Stimulated activated naive B cell treated with anti-CD40 and anti-IgM and Interleukin-4, amounts not matched to agents 10 μg/mL and 1 μg/mL and 100 μg/mL, for 72 hours (primary cell): ENCODE data around the gene MSI2.
A peak's percentile ranks its signal among the peaks of the same experiment; 100 is the strongest.

ENCODE experiments used
- ATAC-seq, 2 donors: fragments of 150-1000 bp; cut with Tn5 transposase; replicated peaks; 2 replicates each; pipeline ENCODE4 v1.10.0; 2021; ENCODE audit warnings: moderate library complexity in 1 of 2
- DNase-seq: peaks from one replicate; pipeline ENCODE4 v3.0.0; 2021
- H3K27ac Mint-ChIP-seq: one replicate; pipeline ENCODE4 v1.8.0; 2022; ENCODE audit warnings: mild to moderate bottlenecking, mixed read lengths
- H3K27me3 Mint-ChIP-seq, 2 donors: one replicate each; pipeline ENCODE4 v1.8.0; 2022; ENCODE audit warnings: mixed read lengths in 2 of 2
- H3K36me3 Mint-ChIP-seq, 2 donors: one replicate each; pipeline ENCODE4 v1.8.0; 2022; ENCODE audit warnings: mixed read lengths in 2 of 2, mild to moderate bottlenecking in 1 of 2
- H3K4me1 Mint-ChIP-seq, 2 donors: one replicate each; pipeline ENCODE4 v1.8.0; 2022; ENCODE audit warnings: mixed read lengths in 2 of 2, mild to moderate bottlenecking in 1 of 2
- H3K4me3 Mint-ChIP-seq, 2 donors: one replicate each; pipeline ENCODE4 v1.8.0; 2022; ENCODE audit warnings: mild to moderate bottlenecking in 2 of 2, mixed read lengths in 2 of 2, moderate library complexity in 1 of 2
- H3K9me3 Mint-ChIP-seq, 2 donors: one replicate each; pipeline ENCODE4 v1.8.0; 2022; ENCODE audit warnings: mixed read lengths in 2 of 2, mild to moderate bottlenecking in 1 of 2

The MSI2 gene

GRCh38 chr17:57269052-57269451, 12.7 kb downstream of the MSI2 start:
- H3K4me3 Mint-ChIP-seq = no peak overlapping the region
- ATAC-seq = no peak
- H3K9me3 Mint-ChIP-seq = no peaks in the 10 kb centered on the region
- no peaks in the 10 kb centered on the region for H3K27me3 Mint-ChIP-seq
- H3K4me1 Mint-ChIP-seq = peaks cover 13 to 28% of the 10 kb centered on the region in 2 donors
- H3K27ac Mint-ChIP-seq = no peak overlapping the region
- no peak for DNase-seq
- peaks cover 25 to 59% of the 10 kb centered on the region in 2 donors for H3K36me3 Mint-ChIP-seq

GRCh38 chr17:57269598-57270255, 13.4 kb downstream of the MSI2 start:
- H3K4me3 Mint-ChIP-seq = no peak overlapping the region
- H3K36me3 Mint-ChIP-seq = peaks cover 32 to 65% of the 10 kb centered on the region in 2 donors
- H3K4me1 Mint-ChIP-seq = peaks cover 13 to 31% of the 10 kb centered on the region in 2 donors
- no peaks in the 10 kb centered on the region for H3K27me3 Mint-ChIP-seq
- no peaks in the 10 kb centered on the region for H3K9me3 Mint-ChIP-seq
- ATAC-seq (no peak), DNase-seq (no peak)
- no peak overlapping the region for H3K27ac Mint-ChIP-seq

GRCh38 chr17:57270801-57271245, 14.5 kb downstream of the MSI2 start:
- H3K27me3 Mint-ChIP-seq = no peaks in the 10 kb centered on the region
- no peak for DNase-seq
- no peak overlapping the region for H3K4me3 Mint-ChIP-seq
- H3K4me1 Mint-ChIP-seq = peaks cover 19 to 42% of the 10 kb centered on the region in 2 donors
- no peak for ATAC-seq
- H3K27ac Mint-ChIP-seq = no peak overlapping the region
- no peaks in the 10 kb centered on the region for H3K9me3 Mint-ChIP-seq
- peaks cover 37 to 69% of the 10 kb centered on the region in 2 donors for H3K36me3 Mint-ChIP-seq

GRCh38 chr17:57271821-57272220, 15.5 kb downstream of the MSI2 start:
- H3K27me3 Mint-ChIP-seq = no peaks in the 10 kb centered on the region
- no peak overlapping the region for H3K27ac Mint-ChIP-seq
- no peak overlapping the region for H3K4me3 Mint-ChIP-seq
- DNase-seq (no peak), ATAC-seq (no peak)
- H3K9me3 Mint-ChIP-seq = no peaks in the 10 kb centered on the region
- H3K36me3 Mint-ChIP-seq = peaks cover 37 to 73% of the 10 kb centered on the region in 2 donors
- peaks cover 22 to 47% of the 10 kb centered on the region in 2 donors for H3K4me1 Mint-ChIP-seq

- Mint-ChIP-seq H3K27me3 (no peaks in the 10 kb centered on the region), H3K36me3 (peaks cover 42 to 66% of the 10 kb centered on the region in 2 donors), H3K4me1 (peaks cover 20 to 48% of the 10 kb centered on the region in 2 donors), H3K9me3 (no peaks in the 10 kb centered on the region), H3K27ac (no peak overlapping the region), H3K4me3 (no peak overlapping the region)
- DNase-seq (no peak), ATAC-seq (no peak)
Measured at GRCh38 chr17:57273490-57273889, 17.2 kb downstream of the MSI2 start.

- ATAC-seq = no peak
- no peak for DNase-seq
- H3K9me3 Mint-ChIP-seq = no peaks in the 10 kb centered on the region
- peaks cover 44 to 66% of the 10 kb centered on the region in 2 donors for H3K36me3 Mint-ChIP-seq
- H3K27ac Mint-ChIP-seq = no peak overlapping the region
- H3K4me3 Mint-ChIP-seq = no peak overlapping the region
- H3K27me3 Mint-ChIP-seq = no peaks in the 10 kb centered on the region
- peaks cover 18 to 53% of the 10 kb centered on the region in 2 donors for H3K4me1 Mint-ChIP-seq
Measured at GRCh38 chr17:57274162-57274561, 17.8 kb downstream of the MSI2 start.

- Mint-ChIP-seq H3K36me3 (peaks cover 46 to 71% of the 10 kb centered on the region in 2 donors), H3K27ac (peak overlapping the region; percentile 0), H3K9me3 (no peaks in the 10 kb centered on the region), H3K4me1 (peaks cover 19 to 43% of the 10 kb centered on the region in 2 donors), H3K4me3 (no peak overlapping the region), H3K27me3 (no peaks in the 10 kb centered on the region)
- DNase-seq (no peak), ATAC-seq (peak; percentile 38 to 74)
Measured at GRCh38 chr17:57275071-57275764, 18.9 kb downstream of the MSI2 start.

- H3K9me3 Mint-ChIP-seq = no peaks in the 10 kb centered on the region
- peak overlapping the region in 1 of 2 donors; percentile 36 for H3K4me3 Mint-ChIP-seq
- H3K27me3 Mint-ChIP-seq = no peaks in the 10 kb centered on the region
- H3K27ac Mint-ChIP-seq = no peak overlapping the region
- ATAC-seq (no peak), DNase-seq (no peak)
- peaks cover 50 to 74% of the 10 kb centered on the region in 2 donors for H3K36me3 Mint-ChIP-seq
- H3K4me1 Mint-ChIP-seq = peaks cover 23 to 44% of the 10 kb centered on the region in 2 donors
Measured at GRCh38 chr17:57276621-57277020, 20.3 kb downstream of the MSI2 start.

GRCh38 chr17:57277923-57278604, 21.7 kb downstream of the MSI2 start:
- no peak overlapping the region for H3K4me3 Mint-ChIP-seq
- no peaks in the 10 kb centered on the region for H3K27me3 Mint-ChIP-seq
- peaks cover 29 to 53% of the 10 kb centered on the region in 2 donors for H3K4me1 Mint-ChIP-seq
- no peak overlapping the region for H3K27ac Mint-ChIP-seq
- H3K9me3 Mint-ChIP-seq = no peaks in the 10 kb centered on the region
- no peak for DNase-seq
- ATAC-seq = peak in 1 of 2 donors; percentile 27
- H3K36me3 Mint-ChIP-seq = peaks cover 53 to 73% of the 10 kb centered on the region in 2 donors

GRCh38 chr17:57278740-57279387, 22.5 kb downstream of the MSI2 start:
- H3K27ac Mint-ChIP-seq = no peak overlapping the region
- DNase-seq = no peak
- no peak for ATAC-seq
- no peaks in the 10 kb centered on the region for H3K27me3 Mint-ChIP-seq
- peaks cover 55 to 74% of the 10 kb centered on the region in 2 donors for H3K36me3 Mint-ChIP-seq
- no peak overlapping the region for H3K4me3 Mint-ChIP-seq
- no peaks in the 10 kb centered on the region for H3K9me3 Mint-ChIP-seq
- H3K4me1 Mint-ChIP-seq = peaks cover 29 to 61% of the 10 kb centered on the region in 2 donors

GRCh38 chr17:57279432-57279831, 23.1 kb downstream of the MSI2 start:
- peaks cover 32 to 66% of the 10 kb centered on the region in 2 donors for H3K4me1 Mint-ChIP-seq
- DNase-seq (no peak), ATAC-seq (no peak)
- no peak overlapping the region for H3K4me3 Mint-ChIP-seq
- H3K27me3 Mint-ChIP-seq = no peaks in the 10 kb centered on the region
- no peak overlapping the region for H3K27ac Mint-ChIP-seq
- peaks cover 51 to 68% of the 10 kb centered on the region in 2 donors for H3K36me3 Mint-ChIP-seq
- H3K9me3 Mint-ChIP-seq = no peaks in the 10 kb centered on the region

GRCh38 chr17:57281887-57282286, 25.6 kb downstream of the MSI2 start:
- H3K27me3 Mint-ChIP-seq = no peaks in the 10 kb centered on the region
- DNase-seq (no peak), ATAC-seq (no peak)
- H3K36me3 Mint-ChIP-seq = peaks cover 42 to 48% of the 10 kb centered on the region in 2 donors
- peaks cover 40 to 68% of the 10 kb centered on the region in 2 donors for H3K4me1 Mint-ChIP-seq
- H3K4me3 Mint-ChIP-seq = no peak overlapping the region
- no peak overlapping the region for H3K27ac Mint-ChIP-seq
- no peaks in the 10 kb centered on the region for H3K9me3 Mint-ChIP-seq

- H3K27me3 Mint-ChIP-seq = no peaks in the 10 kb centered on the region
- ATAC-seq = no peak
- H3K36me3 Mint-ChIP-seq = peaks cover 43 to 51% of the 10 kb centered on the region in 2 donors
- no peak overlapping the region for H3K4me3 Mint-ChIP-seq
- no peak for DNase-seq
- H3K27ac Mint-ChIP-seq = no peak overlapping the region
- peaks cover 43 to 72% of the 10 kb centered on the region in 2 donors for H3K4me1 Mint-ChIP-seq
- no peaks in the 10 kb centered on the region for H3K9me3 Mint-ChIP-seq
Measured at GRCh38 chr17:57282296-57282695, 26.0 kb downstream of the MSI2 start.
